GM18868 (cell line): ENCODE data around the gene POLN.

Experiments used
- ATAC-seq: cut with Tn5 transposase; IDR thresholded peaks from one replicate; pipeline ENCODE4 v1.9.1; 2021; ENCODE audit warnings: mild to moderate bottlenecking, moderate library complexity; ENCODE audit not compliant: unreplicated experiment

POLN gene

DNA sequence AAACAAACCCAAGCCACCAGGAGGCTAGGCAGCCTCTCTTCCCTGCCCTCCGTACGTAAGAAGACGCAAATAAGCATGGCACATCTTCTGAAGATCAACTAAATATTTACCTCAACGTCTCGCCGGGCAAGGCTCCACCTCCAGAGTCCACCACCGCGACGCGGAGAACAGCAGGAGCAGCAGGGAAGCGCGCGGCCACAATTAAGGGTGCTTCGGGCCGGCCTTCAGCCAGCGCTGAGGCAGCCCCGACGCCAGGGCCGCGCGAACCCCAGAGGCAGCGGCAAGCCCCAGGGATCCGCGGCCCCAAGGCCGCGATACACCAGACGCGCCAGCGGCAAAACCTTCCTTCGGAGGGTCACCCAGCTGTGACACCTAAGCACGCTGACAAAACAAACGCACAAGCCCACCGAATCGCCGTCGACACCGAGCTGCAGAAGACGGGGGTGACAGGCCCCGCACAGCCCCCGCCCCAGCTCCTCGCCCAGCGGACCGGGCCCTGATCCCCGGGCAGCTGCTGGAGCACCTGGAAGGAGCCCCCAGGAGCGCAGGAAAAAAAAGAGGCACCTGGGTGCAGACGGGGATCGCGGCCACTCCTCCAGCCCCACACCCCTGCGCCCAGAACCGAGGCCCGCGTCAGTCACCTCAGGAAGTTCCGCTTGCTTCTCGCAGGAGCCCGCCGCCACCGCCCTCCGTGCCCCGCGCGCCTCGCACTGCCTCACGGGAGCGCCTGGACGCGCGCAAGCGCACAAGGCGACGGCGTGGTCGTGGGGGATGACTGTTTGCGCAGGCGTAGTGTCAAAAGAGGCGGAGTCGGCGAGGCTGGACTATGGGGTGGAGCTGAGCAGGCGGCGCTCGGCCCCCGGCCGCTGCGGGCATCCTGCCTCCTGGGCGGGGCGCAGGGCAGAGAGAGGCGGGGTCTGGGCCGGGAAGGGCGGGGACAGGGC, at the start of gene POLN, which contains the start of gene HAUS3:
TSS of gene POLN (minus strand) at position 712 of the 944 bp plus-strand sequence. CDS start 12,890 bp downstream, outside the sequence.
TSS of gene HAUS3 (minus strand) at position 712 of the 944 bp plus-strand sequence. CDS start 1,175 bp downstream, outside the sequence.
- ATAC-seq: peak; percentile 86

DNA sequence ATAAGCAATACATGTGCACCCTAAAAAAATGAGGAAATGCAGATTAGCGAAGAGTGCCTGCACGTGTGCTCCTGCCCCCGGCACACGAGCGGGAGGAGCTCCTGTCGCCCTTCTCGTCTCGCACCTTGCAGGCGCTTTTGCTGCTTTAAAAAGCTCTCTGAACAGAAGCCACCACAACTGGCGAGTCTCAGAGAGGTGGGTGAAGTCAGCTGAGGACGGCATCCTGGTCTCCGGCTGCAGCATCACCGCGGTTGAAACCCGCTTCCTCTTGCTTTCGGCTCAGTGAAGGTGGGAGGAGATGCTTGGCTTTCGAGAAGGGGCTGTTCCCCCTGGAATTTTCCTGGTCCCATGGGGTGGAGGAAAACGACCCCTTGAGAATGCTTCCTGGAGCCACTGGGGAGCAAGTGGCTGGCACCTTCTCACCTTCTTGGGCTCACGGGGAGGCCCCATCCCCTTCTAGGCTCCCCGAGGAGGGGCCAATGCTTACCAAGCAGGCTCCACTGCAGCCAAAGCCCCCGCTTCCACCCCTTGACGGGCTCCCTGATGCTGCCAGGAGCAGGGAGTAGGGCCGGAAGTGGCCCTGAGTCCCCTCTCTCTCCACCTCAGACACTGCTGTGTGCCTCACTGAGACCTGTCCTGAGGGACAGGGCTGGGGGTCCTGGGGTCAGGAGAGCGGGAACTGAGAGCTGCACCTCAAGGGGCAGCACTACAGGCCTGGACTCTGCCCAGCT, 49.2 kb upstream of the POLN start:
- ATAC-seq: no peak

DNA sequence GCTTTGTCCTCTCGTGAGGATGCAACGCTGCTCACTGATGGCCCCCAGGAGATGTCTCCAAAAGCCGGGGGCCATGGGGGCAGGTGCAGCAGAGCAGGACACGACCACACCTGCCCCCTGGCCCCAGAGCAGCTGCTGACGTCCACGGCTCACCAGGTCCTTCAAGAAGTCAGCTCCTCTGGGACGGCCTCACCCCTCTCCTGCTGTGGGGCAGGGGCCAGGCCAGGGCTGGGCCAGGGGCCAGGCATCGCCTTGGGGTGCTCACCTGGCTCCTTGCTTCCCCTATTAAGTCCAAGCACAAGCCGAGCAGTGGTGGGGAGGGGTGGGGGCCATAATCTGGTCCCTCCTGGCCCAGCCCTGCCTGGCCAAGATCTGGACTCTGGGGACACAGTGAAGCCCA, 48.6 kb upstream of the POLN start:
- no peak for ATAC-seq

DNA sequence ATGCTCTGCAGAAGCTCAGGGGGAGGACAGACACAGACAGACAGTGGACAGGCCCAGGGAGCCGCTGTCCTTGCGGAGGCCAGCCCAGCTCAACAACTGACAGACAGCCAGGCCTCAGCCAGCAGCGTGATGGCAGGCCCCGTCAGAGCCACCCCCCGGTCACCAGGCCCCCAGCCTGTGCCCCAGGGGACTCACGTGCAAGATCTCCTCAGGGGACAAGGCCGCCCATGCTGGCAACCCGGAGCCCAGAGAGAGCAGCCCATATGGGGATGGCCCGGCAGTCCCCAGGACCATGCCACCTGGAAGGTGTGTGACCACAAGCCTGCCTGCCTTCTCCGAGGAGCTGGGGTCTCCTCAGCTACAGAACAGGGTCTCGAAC, 48.0 kb upstream of the POLN start:
- no peak for ATAC-seq

DNA sequence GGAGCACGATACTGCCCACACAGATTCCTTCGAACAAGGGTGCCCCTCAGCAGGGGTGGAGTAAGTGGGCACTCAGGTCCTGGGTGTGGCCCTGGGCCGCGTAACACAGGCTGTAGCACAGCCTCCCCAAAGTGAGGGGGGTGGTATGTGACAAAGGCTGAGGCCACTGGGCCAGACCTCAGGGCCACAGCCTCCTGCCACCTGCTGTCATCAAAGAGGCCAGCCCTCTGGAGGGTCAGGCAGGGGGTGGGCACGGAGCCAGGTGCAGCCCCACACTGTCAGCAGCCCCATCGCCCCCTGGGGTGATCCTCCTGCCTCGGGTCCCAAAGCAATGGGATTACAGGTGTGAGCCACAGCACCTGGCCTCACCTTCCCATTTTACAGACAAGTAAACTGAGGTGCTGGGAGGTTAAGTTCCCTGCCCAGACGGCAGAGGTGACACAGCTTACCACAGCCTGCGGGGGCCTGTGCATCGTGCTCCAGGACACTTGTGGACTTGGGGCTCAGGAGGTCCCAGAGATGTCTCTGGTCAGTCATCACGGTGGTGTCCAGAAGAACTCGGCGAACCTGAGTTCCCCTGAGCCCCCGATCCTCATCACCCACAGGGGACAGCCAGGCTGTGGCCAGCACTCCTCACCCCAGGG, 47.5 kb upstream of the POLN start:
- no peak for ATAC-seq

DNA sequence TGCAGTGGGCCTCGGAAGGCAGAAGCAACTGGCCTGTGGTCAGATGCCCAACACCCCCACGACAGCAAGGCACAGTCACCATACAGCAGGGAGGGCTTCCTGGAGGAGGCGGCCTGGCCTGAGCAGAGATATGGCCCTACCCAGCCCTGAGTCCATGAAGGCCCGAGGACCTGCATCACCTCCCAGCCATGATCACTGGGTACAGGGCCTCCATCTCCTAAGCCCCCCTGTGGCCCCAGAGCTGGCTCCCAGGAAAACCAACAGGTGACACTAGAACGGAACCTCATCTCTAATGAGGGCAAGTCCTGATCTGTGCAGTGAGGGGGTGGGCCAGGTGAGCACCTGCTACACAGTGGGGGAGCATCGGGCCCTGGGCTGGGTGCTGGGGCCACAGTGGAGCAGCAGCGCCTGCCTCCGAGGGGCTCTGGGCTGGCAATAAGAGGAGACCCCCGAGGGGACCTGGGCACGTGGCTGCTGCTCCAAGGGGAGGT, 46.2 kb upstream of the POLN start:
- ATAC-seq: no peak

DNA sequence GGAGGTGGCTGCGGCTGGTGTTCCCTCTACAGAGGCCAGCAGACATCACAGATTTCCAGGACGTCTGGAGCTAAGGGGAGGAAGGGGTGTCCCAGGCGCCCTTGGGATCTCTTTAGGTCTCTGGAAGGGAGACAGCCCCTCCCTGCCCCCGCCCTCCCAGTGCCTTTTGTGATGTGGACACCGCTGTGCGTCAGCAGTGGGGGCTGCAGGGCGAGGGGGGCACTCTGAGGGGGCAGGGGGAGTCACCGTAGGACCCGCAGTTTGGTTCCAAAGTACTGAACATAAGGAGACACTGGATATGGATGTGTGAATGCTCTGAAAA, 45.6 kb upstream of the POLN start:
- ATAC-seq: no peak

DNA sequence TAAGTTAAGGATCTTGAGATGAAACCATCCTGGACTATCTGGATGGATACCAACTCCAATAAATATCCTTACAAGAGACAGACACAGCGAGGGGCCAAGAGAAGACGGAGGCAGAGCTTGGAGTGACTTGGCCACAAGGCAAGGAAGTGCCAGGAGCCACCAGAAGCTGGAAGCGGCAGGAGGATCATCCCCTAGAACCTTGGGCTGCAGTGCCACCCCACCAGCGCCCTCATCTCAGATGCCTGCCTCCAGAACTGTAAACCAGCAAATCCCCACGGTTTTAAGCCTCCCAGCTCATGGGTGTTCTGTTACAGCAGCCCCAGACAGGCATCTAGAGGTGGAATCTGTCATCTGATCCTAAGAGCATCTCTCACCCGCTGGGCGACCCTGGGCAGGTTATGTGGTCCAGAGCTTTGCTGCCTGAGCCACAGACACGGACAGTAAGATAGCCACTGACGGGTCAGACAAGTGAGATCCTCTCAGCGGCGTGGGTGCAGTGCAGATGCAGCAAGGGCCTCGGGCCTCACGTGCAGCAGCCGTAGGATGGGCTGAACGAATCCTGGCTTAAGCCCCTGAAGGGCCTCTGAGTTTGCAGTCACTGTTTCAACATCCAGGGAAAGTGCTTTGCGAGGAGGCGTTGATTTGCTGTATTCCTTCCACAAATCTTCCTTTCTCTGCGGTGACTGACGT, 45.1 kb upstream of the POLN start:
- no peak for ATAC-seq

DNA sequence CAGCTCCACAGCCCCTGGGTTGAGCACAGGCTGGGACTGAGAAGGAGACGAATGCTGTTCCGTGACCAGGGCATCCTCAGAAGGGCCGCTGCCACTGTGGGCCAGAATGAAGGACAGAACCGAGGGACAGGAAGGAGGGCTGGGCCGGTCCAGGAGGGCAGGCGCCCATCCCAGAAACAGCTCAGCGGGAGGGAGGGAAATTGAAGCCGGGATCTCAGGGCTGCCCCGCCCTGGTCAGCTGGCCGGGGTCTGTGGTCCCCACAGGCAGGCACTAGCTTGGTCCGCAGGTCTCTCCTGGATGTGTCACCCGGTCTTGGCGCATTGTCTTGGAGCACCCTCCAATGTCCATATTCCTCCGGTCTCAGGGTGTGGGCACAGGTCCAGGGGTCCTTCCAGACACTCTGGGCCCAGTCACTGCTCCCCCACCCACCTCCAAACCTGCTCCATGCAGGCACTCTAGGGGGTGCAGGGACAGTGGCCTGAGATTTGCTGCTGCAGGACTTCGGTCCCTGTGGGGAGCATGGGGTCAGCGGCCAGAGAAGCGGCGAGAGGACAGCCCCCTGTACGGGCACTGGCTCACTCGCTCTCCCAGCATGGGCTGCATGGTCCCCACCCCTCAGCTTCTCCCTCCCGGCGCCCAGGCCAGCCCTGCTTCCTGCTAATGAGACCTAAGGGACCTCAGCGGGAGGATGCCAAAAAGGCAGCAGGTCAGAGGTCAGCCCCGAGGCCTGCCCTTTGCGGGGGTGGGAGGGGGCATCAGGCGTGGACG, 43.9 kb upstream of the POLN start:
- no peak for ATAC-seq

DNA sequence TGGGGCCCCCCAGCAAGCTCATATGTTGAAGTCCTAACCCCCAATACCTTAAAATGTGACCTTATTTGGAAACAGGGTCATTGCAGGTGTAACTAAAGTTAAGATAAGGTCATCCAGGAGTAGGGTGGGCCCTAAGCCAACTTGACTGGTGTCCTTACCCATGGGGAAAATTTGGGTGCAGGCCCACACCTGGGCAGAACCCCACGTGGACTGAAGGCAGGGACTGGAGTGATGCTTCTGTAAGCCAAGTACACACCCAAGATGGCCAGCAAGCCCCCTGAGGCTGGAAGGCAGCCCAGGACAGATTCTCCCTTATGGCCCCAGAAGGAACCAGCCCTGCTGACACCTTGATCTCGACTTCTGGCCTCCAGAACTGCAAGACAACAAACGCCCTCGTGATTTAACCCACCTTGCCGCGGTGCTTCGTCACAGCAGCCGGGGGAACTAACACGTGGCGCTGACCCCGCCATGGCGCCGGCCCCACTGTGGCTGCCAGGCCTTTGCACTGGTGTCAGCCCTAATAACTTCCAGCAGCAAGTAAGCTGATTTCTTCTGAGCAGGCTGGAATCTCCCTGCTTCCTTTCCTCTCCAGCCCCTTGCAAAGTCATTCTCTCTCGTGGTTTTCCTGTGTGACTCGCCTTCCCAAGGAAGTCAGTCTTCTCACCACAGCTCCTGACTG, 43.2 kb upstream of the POLN start:
- no peak for ATAC-seq

DNA sequence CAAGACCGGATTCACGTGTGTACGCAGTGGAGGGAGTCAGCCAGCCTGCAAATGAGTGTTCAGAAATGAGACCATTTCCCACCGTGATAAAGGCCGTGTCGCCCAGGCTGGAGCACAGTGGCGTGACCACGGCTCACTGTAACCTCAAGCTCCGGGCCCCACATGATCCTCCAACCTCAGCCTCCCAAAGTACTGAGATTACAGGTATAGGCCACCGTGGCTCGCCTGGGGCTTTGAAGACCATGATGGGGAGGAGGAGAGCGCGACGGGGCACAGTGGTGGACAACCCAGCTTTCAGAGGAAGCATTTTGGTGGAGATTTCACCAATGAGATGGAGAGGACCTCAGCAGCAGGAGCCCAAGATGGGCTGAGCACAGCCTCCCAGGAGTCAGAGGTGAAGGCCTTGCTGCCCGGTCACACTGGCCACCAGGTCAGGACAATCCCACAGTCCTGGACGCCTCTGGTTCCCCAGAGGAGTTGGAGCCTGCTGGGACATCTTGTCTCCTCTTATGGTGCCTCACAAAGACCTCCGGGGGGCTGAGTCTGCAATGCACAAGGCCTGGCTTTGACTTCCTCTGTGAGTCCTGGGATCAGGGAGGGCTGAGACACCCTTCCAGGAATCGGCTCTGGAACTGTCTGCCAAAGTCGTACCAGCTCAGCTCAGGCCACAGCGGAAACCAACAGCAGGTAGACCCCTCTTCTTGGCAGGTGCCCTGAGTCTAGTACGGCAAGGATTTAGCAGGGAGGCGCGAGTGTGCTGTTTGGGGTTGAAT, 42.4 kb upstream of the POLN start:
- ATAC-seq: no peak

DNA sequence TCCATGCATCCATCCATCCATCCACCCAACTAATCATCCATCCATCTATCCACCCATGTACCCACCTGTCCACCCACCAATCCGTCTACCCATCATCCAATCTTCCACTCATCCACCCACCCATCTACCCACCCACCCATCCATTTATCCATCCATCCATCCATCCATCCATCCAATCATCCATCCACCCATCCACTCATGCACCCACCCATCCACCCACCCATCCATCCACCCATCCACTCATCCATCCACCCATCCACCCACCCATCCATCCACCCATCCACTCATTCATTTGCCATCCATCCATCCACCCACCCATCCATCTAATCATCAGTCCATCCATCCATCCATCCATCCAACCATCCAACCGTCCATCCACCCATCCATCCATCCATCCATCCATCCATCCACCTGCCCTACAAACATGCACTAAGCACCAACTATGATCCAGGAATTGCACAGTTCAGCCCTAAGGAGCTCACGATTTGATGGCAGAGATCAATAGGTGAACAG, 41.3 kb upstream of the POLN start:
- no peak for ATAC-seq

DNA sequence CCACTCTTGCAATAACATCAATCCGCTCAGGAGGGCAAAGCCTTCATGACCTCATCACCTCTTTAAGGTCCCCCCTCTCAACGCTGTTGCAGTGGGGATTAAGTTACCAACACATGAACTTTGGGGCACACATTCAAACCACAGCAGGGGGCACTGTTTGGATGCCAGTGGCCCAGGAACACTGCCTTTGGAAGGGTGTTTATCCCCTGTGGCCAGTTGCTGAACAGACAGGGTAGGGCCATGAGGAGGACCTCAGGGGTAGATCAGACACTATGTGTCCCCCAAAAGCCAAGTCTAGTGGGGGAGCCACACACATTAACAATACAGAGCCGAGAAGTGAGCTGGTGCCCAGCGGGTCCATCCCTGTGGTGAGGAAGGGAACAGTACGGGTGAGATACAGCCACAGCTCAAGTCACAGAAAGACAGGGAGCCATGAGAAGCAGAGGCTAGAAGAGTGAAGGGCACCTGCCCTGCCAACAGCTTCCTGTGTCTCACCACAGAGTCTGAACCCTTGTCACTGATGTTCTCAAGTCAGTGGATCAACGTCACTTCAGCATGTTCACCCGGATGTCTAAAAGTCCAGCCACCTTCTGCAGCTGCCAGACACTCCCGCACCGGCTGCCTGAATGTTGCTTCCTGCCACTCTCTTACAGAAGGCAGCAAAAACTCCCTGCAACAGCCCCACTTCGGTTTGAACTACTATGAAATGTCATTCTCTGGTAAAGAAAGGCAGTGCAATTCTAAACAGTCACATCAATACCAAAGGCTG, 39.8 kb upstream of the POLN start:
- peak; percentile 78 for ATAC-seq

DNA sequence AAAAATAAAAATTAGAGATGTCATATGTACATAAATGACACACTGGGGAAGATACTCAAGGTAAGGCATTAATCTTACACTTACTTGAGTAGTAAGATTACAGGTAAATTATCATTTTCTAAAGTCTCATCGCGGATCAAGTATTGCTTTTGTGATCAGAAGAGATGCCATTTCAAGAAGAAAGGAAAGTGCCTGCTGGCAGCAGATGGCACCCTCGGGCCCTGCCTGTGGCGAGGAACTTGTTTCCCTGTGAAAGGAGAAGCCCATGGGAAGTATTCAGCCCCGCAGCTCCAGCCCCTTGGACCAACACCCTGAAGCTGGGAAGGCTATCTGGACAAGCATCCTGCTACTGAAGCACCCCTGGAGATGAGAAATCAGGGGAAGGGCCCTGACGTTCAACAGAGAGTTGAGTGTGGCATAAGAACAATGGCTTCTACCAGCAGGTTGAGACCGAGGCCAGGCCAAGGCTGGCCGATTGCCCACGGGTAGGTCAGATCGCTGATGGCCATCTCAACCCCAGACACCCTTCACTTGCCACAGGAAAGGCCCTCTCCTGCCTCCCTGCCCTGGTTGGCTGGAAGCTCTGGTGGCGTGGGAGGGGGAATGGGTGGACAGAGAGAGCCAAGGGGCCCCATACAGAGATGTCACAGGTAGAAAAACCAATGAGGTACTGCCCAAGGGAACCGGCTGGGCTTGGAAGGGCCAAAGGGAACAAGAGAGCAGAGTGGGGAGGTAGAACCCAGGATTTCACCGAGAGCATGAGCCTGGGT, 38.8 kb upstream of the POLN start:
- ATAC-seq: no peak

DNA sequence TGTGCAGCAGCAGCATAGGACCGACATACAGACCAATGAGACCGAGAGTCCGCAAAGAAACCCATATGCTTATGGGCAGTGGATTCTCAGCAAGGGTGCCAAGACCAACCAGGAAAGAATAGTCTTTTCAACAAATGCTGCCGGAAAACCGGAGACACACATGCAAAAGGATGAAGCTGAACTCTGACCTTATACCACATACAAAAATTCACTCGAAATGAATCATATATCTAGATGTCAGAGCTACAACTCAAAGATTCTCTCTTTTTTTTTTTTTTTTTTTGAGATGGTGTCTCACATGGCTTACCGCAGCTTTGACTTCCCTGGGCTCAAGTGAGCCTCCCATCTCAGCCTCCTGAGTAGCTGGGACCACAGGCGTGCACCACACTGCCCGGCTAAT, 36.0 kb upstream of the POLN start:
- no peak for ATAC-seq

DNA sequence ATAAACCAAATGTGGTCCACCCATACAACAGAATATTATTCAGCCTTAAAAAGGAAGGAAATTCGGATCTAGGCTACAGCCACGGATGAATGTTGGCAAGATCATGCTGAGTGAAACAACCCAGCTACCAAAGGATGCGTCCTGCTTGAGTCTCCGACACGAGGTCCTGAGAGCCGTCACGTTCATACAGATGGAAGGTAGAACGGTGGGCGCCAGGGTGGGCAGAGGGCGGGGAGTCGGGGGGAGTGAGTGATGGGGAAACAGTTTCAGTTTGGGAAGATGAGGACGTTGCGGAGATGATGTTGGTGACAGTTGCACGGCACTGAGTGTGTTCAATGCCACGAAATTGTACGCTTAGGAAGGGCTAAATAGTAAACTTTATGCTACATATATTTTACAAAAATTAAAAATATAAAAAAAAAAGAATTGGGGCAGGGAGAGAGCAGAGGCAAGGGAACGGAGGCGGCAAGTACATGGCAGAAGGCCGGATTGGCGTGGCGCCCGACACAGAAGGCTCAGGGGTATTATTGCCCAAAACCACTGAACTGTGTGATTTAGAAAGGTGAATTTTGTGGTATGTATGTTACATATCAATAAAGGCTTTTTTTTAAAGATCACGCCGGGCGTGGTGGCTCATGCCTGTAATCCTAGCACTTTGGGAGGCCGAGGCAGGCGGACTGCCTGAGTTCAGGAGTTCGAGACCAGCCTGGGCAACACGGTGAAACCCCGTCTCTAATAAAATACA, 34.8 kb upstream of the POLN start:
- no peak for ATAC-seq
